Lung (tissue), 12 donors: ENCODE data around the gene TNNI2. TPM values are rescaled to one million over a fixed set of nuclear protein-coding genes. Genes with fewer than 3 reads are reported as not detected.

Experiments
- ATAC-seq: fragments of 200-7000 bp; cut with Tn5 transposase; one replicate; pipeline ENCODE4 v1.9.1; 2020; ENCODE audit warnings: moderate number of reproducible peaks; ENCODE audit not compliant: insufficient read depth, low FRiP score
- DNase-seq, 3 donors: peaks; one replicate each; pipeline ENCODE4 v3.0.0-alpha.2; 2013 to 2017
- H3K27ac ChIP-seq, 2 donors: one replicate each; pipeline ENCODE4 v1.5.1; 2013; ENCODE audit warnings: mild to moderate bottlenecking in 2 of 2, moderate library complexity in 2 of 2, control low read depth in 1 of 2, inconsistent platforms in 1 of 2, low read depth in 1 of 2, low read length in 1 of 2
- H3K27me3 ChIP-seq, 3 donors: one replicate each; pipeline ENCODE4 v1.5.1; 2013; ENCODE audit warnings: low read length in 2 of 3; ENCODE audit not compliant: control insufficient read depth in 3 of 3, insufficient read depth in 3 of 3
- H3K36me3 ChIP-seq, 4 donors: one replicate each; pipeline ENCODE4 v1.5.1; 2013; ENCODE audit warnings: low read length in 4 of 4, mild to moderate bottlenecking in 1 of 4, moderate library complexity in 1 of 4; ENCODE audit not compliant: control insufficient read depth in 4 of 4, insufficient read depth in 4 of 4
- H3K4me1 ChIP-seq, 5 donors: one replicate each; pipeline ENCODE4 v1.5.1; 2013; ENCODE audit warnings: low read length in 5 of 5, mild to moderate bottlenecking in 2 of 5, moderate library complexity in 1 of 5; ENCODE audit not compliant: control insufficient read depth in 5 of 5, insufficient read depth in 5 of 5
- H3K4me3 ChIP-seq: one replicate; pipeline ENCODE4 v1.5.1; 2013; ENCODE audit warnings: mild to moderate bottlenecking, control low read depth, moderate library complexity
- H3K9ac ChIP-seq, 2 donors: one replicate each; pipeline ENCODE4 v1.5.1; 2013; ENCODE audit warnings: low read length in 2 of 2, control low read depth in 1 of 2; ENCODE audit not compliant: insufficient read depth in 1 of 2
- H3K9me3 ChIP-seq, 4 donors: one replicate each; pipeline ENCODE4 v1.5.1; 2013; ENCODE audit warnings: low read length in 3 of 4, mild to moderate bottlenecking in 1 of 4, moderate library complexity in 1 of 4; ENCODE audit not compliant: control insufficient read depth in 4 of 4, insufficient read depth in 3 of 4
- CTCF ChIP-seq: IDR thresholded peaks from 2 replicates; pipeline ENCODE4 v1.5.1; 2012; ENCODE audit warnings: mild to moderate bottlenecking; ENCODE audit errors: control extremely low read depth, extremely low read depth
- WGBS, 2 donors: extraction: QIAGEN DNeasy Blood & Tissue Kit; methylation state at CpG; one replicate each; pipeline ENCODE4 v1.1.7; 2013; 5-methylcytosine and 5-hydroxymethylcytosine counted together
- polyA plus RNA-seq, 2 donors: library from polyadenylated mRNA; stranded (reverse); fragments of 200-250 nt; gene quantifications; one replicate each; pipeline ENCODE4 v1.2.1, GENCODE V29; 2013
- total RNA-seq, 2 donors: library from RNA; depleted of rRNA in 1 of 2; stranded (reverse); fragments of >200 nt in 1 of 2; gene quantifications; one replicate each; pipeline ENCODE4 v1.2.1, GENCODE V29; 2014 to 2021
- donor health status: control.
- donor health status: control.
- donor health status: Bipolar disorder and iron deficiency.
- donor health status: healthy.
- donor health status: DM: yes; HTN: yes; CAD: no.

The TNNI2 gene
- total and polyA plus RNA-seq, 4 donors, result 3.1 to 35.8 (median 12.2) TPM

- no peak for DNase-seq
- Histone ChIP-seq H3K36me3 (no peaks in the 10 kb centered on the region), H3K9me3 (no peaks in the 10 kb centered on the region), H3K27ac (no peak overlapping the region), H3K9ac (no peak overlapping the region), H3K4me1 (no peaks in the 10 kb centered on the region), H3K27me3 (peaks cover 0 to 4% (median 3%) of the 10 kb centered on the region in 3 donors), H3K4me3 (no peak overlapping the region)
- no peak for TF ChIP-seq CTCF
- ATAC-seq, result no peak
- WGBS, 2 donors, result 34 to 46% methylated on average over 3 of the region's 3 CpGs
These were observed 45.7 kb upstream of the TNNI2 start for GRCh38 chr11:1793081-1793480.

- no peak for DNase-seq
- Histone ChIP-seq H3K4me3 (no peak overlapping the region), H3K36me3 (no peaks in the 10 kb centered on the region), H3K9ac (no peak overlapping the region), H3K9me3 (no peaks in the 10 kb centered on the region), H3K4me1 (no peaks in the 10 kb centered on the region), H3K27me3 (peaks cover 0 to 4% (median 3%) of the 10 kb centered on the region in 3 donors), H3K27ac (no peak overlapping the region)
- WGBS, 2 donors, result 70 to 85% methylated on average over 12 of the region's 12 CpGs
- TF ChIP-seq CTCF, result no peak
- ATAC-seq, result no peak
These were observed 42.3 kb upstream of the TNNI2 start for GRCh38 chr11:1796413-1797011.

- 90 to 97% methylated on average over 14 of the region's 14 CpGs for WGBS, 2 donors
These were observed 41.2 kb upstream of the TNNI2 start for GRCh38 chr11:1797391-1798125.

More at GRCh38 chr11:1797391-1798125, 41.2 kb upstream of the TNNI2 start:
- Histone ChIP-seq H3K27me3 (peaks cover 0 to 4% (median 3%) of the 10 kb centered on the region in 3 donors), H3K36me3 (no peaks in the 10 kb centered on the region), H3K9ac (no peak overlapping the region), H3K4me3 (no peak overlapping the region), H3K27ac (no peak overlapping the region), H3K4me1 (no peaks in the 10 kb centered on the region), H3K9me3 (no peaks in the 10 kb centered on the region)
- ATAC-seq, result no peak
- DNase-seq, result no peak
- no peak for TF ChIP-seq CTCF
